DOHH2 (cell line): ENCODE results near the gene DLGAP1.

Experiments
- H3F3A ChIP-seq: fragments of 200-600 bp; sonication (generic), shearing (Covaris generic); 2 replicates; pipeline ENCODE4 v1.6.0; 2016; ENCODE audit warnings: antibody characterized with exemption, mild to moderate bottlenecking; ENCODE audit not compliant: control insufficient read depth, insufficient read depth
- H3K27ac ChIP-seq: fragments of 200-600 bp; sonication (generic); 2 replicates; pipeline ENCODE4 v1.5.1; 2014; ENCODE audit warnings: low read depth, mild to moderate bottlenecking, low read length, moderate library complexity
- H3K27me3 ChIP-seq: fragments of 200-600 bp; sonication (generic); 2 replicates; pipeline ENCODE4 v1.6.1; 2014; ENCODE audit warnings: mild to moderate bottlenecking, low read length, mixed read lengths; ENCODE audit not compliant: control insufficient read depth
- H3K36me3 ChIP-seq: fragments of 200-600 bp; sonication (generic); 2 replicates; pipeline ENCODE4 v1.6.1; 2014; ENCODE audit warnings: mild to moderate bottlenecking, low read length, moderate library complexity, mixed read lengths; ENCODE audit not compliant: control insufficient read depth
- H3K4me1 ChIP-seq: fragments of 200-600 bp; sonication (generic); 2 replicates; pipeline ENCODE4 v1.6.1; 2014; ENCODE audit warnings: mild to moderate bottlenecking, low read length, mixed read lengths; ENCODE audit not compliant: control insufficient read depth
- H3K4me2 ChIP-seq: fragments of 200-600 bp; sonication (generic); 2 replicates; pipeline ENCODE4 v1.6.0; 2014; ENCODE audit warnings: mild to moderate bottlenecking, low read length, moderate library complexity
- H3K4me3 ChIP-seq: fragments of 200-600 bp; sonication (generic); 2 replicates; pipeline ENCODE4 v1.5.1; 2014; ENCODE audit warnings: mild to moderate bottlenecking, low read length, mixed read lengths
- H3K79me2 ChIP-seq: fragments of 200-600 bp; sonication (generic); 2 replicates; pipeline ENCODE4 v1.6.1; 2014; ENCODE audit warnings: mild to moderate bottlenecking, low read length, mixed read lengths; ENCODE audit not compliant: control insufficient read depth
- H3K9me2 ChIP-seq: fragments of 200-600 bp; sonication (generic); replicated peaks from 2 replicates; pipeline ENCODE4 v1.6.1; 2014; ENCODE audit warnings: mild to moderate bottlenecking, low read length, mixed read lengths; ENCODE audit not compliant: control insufficient read depth
- H3K9me3 ChIP-seq: fragments of 200-600 bp; sonication (generic); 2 replicates; pipeline ENCODE4 v1.6.1; 2014; ENCODE audit warnings: antibody characterized with exemption, low read length, mixed read lengths; ENCODE audit not compliant: control insufficient read depth, insufficient read depth
- H4K20me1 ChIP-seq: fragments of 200-600 bp; sonication (generic); 2 replicates; pipeline ENCODE4 v1.6.0; 2014; ENCODE audit warnings: low read depth, mild to moderate bottlenecking, antibody characterized with exemption, low read length, moderate library complexity; ENCODE audit not compliant: control insufficient read depth, insufficient read depth
- CTCF ChIP-seq: fragments of 200-600 bp; sonication (generic); IDR thresholded peaks from one replicate; pipeline ENCODE4 v1.5.1; 2014; ENCODE audit warnings: antibody characterized with exemption, mild to moderate bottlenecking, low read depth, low read length; ENCODE audit not compliant: poor library complexity, severe bottlenecking
- EZH2phosphoT487 ChIP-seq: fragments of 200-600 bp; sonication (generic); IDR thresholded peaks from 2 replicates; pipeline ENCODE4 v1.6.1; 2017; ENCODE audit warnings: borderline replicate concordance, mild to moderate bottlenecking, antibody characterized with exemption, low read length, moderate library complexity, mixed read lengths

The DLGAP1 gene

GRCh38 chr18:3693410-3693809 lies 761.7 kb downstream of the DLGAP1 start:
- Histone ChIP-seq H4K20me1 (no peaks in the 10 kb centered on the region), H3K9me2 (no peaks in the 10 kb centered on the region), H3K79me2 (no peaks in the 10 kb centered on the region), H3K27me3 (no peaks in the 10 kb centered on the region), H3K9me3 (no peaks in the 10 kb centered on the region), H3K36me3 (no peaks in the 10 kb centered on the region), H3F3A (no peaks in the 10 kb centered on the region), H3K4me1 (no peaks in the 10 kb centered on the region), H3K27ac (no peak overlapping the region), H3K4me2 (no peak overlapping the region), H3K4me3 (no peak overlapping the region)
- TF ChIP-seq CTCF: no peak
- no peak for TF ChIP-seq EZH2phosphoT487

GRCh38 chr18:3692691-3693090 lies 762.4 kb downstream of the DLGAP1 start:
- Histone ChIP-seq H3F3A (no peaks in the 10 kb centered on the region), H4K20me1 (no peaks in the 10 kb centered on the region), H3K9me3 (no peaks in the 10 kb centered on the region), H3K27me3 (no peaks in the 10 kb centered on the region), H3K36me3 (no peaks in the 10 kb centered on the region), H3K4me1 (no peaks in the 10 kb centered on the region), H3K4me2 (no peak overlapping the region), H3K4me3 (no peak overlapping the region), H3K79me2 (no peaks in the 10 kb centered on the region), H3K27ac (no peak overlapping the region), H3K9me2 (no peaks in the 10 kb centered on the region)
- no peak for TF ChIP-seq EZH2phosphoT487
- TF ChIP-seq CTCF: no peak

GRCh38 chr18:3692113-3692621 lies 762.9 kb downstream of the DLGAP1 start:
- Histone ChIP-seq H3K4me2 (no peak overlapping the region), H3F3A (no peaks in the 10 kb centered on the region), H3K27ac (no peak overlapping the region), H3K9me3 (no peaks in the 10 kb centered on the region), H3K79me2 (no peaks in the 10 kb centered on the region), H3K9me2 (no peaks in the 10 kb centered on the region), H3K4me3 (no peak overlapping the region), H3K36me3 (no peaks in the 10 kb centered on the region), H3K4me1 (no peaks in the 10 kb centered on the region), H4K20me1 (no peaks in the 10 kb centered on the region), H3K27me3 (no peaks in the 10 kb centered on the region)
- TF ChIP-seq CTCF (no peak), EZH2phosphoT487 (no peak)
